Neural progenitor cell (in vitro differentiated cells): ENCODE results near the gene MYO1E. TPM values are rescaled to one million over a fixed set of nuclear protein-coding genes. Genes with fewer than 3 reads are reported as not detected.

Experiments
- DNase-seq: peaks from one replicate; pipeline ENCODE4 v3.0.0-alpha.2; 2016; ENCODE audit warnings: low spot score
- H2AFZ ChIP-seq: fragments of 200-600 bp; sonication (generic); replicated peaks from 2 replicates; pipeline ENCODE4 v1.6.1; 2016; ENCODE audit warnings: antibody characterized with exemption
- H3F3A ChIP-seq: fragments of 200-600 bp; sonication (generic); 2 replicates; pipeline ENCODE4 v1.6.1; 2016; ENCODE audit warnings: antibody characterized with exemption, low read depth
- H3K27ac ChIP-seq: fragments of 200-600 bp; sonication (generic); 2 replicates; pipeline ENCODE4 v1.5.1; 2016; ENCODE audit warnings: mild to moderate bottlenecking
- H3K27me3 ChIP-seq: fragments of 200-600 bp; sonication (generic); 2 replicates; pipeline ENCODE4 v1.6.1; 2016; ENCODE audit warnings: mild to moderate bottlenecking, moderate library complexity
- H3K36me3 ChIP-seq: fragments of 200-600 bp; sonication (generic); 2 replicates; pipeline ENCODE4 v1.5.1; 2016
- H3K4me1 ChIP-seq: fragments of 200-600 bp; sonication (generic); 2 replicates; pipeline ENCODE4 v1.6.1; 2016; ENCODE audit warnings: mixed run types
- H3K4me2 ChIP-seq: fragments of 200-600 bp; sonication (generic); 2 replicates; pipeline ENCODE4 v1.6.1; 2016
- H3K4me3 ChIP-seq: fragments of 200-600 bp; sonication (generic); 2 replicates; pipeline ENCODE4 v1.5.1; 2016
- H3K79me2 ChIP-seq: fragments of 200-600 bp; sonication (generic); 2 replicates; pipeline ENCODE4 v1.6.1; 2016; ENCODE audit warnings: low read depth
- H3K9ac ChIP-seq: fragments of 200-600 bp; sonication (generic); 2 replicates; pipeline ENCODE4 v1.6.1; 2016
- H3K9me3 ChIP-seq: fragments of 200-600 bp; sonication (generic); 2 replicates; pipeline ENCODE4 v1.5.1; 2016; ENCODE audit warnings: low read depth
- H4K20me1 ChIP-seq: fragments of 200-600 bp; sonication (generic); 2 replicates; pipeline ENCODE4 v1.6.1; 2016; ENCODE audit warnings: low read depth
- H3K27ac Mint-ChIP-seq: 3 replicates; pipeline ENCODE4 v1.8.0; 2021; ENCODE audit warnings: mixed read lengths
- H3K27me3 Mint-ChIP-seq: 2 replicates; pipeline ENCODE4 v1.8.0; 2022; ENCODE audit warnings: low read depth, mild to moderate bottlenecking, inconsistent platforms, moderate library complexity, mixed read lengths; ENCODE audit not compliant: insufficient read depth
- H3K36me3 Mint-ChIP-seq: 3 replicates; pipeline ENCODE4 v1.8.0; 2021; ENCODE audit warnings: mixed read lengths
- H3K4me1 Mint-ChIP-seq: 3 replicates; pipeline ENCODE4 v1.8.0; 2021; ENCODE audit warnings: mixed read lengths
- H3K4me3 Mint-ChIP-seq: 3 replicates; pipeline ENCODE4 v1.8.0; 2021; ENCODE audit warnings: mild to moderate bottlenecking, moderate library complexity, mixed read lengths
- H3K9me3 Mint-ChIP-seq: 3 replicates; pipeline ENCODE4 v1.8.0; 2020; ENCODE audit warnings: mixed read lengths
- CTCF ChIP-seq: fragments of 200-600 bp; sonication (generic); IDR thresholded peaks from 2 replicates; pipeline ENCODE4 v1.5.1; 2017; ENCODE audit warnings: antibody characterized with exemption, mild to moderate bottlenecking
- EZH2 ChIP-seq: fragments of 200-600 bp; sonication (generic); IDR thresholded peaks from 2 replicates; pipeline ENCODE4 v1.6.1; 2017; ENCODE audit warnings: antibody characterized with exemption, mild to moderate bottlenecking, moderate library complexity
- EZH2phosphoT487 ChIP-seq: fragments of 200-600 bp; sonication (generic); IDR thresholded peaks from 2 replicates; pipeline ENCODE4 v1.6.1; 2017; ENCODE audit warnings: antibody characterized with exemption
- total RNA-seq: library from RNA; depleted of rRNA; stranded (reverse); fragments of >200 nt; gene quantifications from 2 replicates; pipeline ENCODE4 v1.2.3, GENCODE V29; 2015; ENCODE audit warnings: low replicate concordance

MYO1E gene
- total RNA-seq, 1 donor from 2014 or later = 49.7 TPM

DNA sequence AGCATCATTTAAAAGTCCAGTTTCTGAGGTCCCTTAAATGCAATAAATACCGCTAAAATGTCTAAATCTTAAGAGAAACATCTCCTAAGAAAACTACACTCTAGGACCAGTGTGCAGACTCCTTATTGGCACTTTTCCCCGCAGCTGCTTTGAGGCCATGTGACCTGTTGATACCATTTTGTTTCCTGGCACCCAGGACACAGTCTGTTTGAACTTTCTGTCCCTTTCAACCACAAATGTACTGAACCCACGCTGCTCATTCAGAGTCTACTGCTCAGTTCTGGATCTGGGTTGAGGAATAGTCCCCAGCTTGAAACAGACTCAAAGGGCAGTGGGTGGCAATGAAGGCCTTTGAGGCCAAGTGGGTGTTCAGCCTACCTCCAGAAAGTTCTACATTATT lies 148.9 kb downstream of the MYO1E start:
- Histone ChIP-seq H3F3A (no peaks in the 10 kb centered on the region), H3K27me3 (no peaks in the 10 kb centered on the region), H3K27ac (no peak overlapping the region), H3K4me3 (no peak overlapping the region), H3K4me2 (no peak overlapping the region), H3K9ac (no peak overlapping the region), H3K4me1 (no peaks in the 10 kb centered on the region), H3K9me3 (no peaks in the 10 kb centered on the region), H3K36me3 (no peaks in the 10 kb centered on the region), H4K20me1 (no peaks in the 10 kb centered on the region), H3K79me2 (no peaks in the 10 kb centered on the region), H2AFZ (no peak overlapping the region)
- no peak overlapping the region for H3K27ac Mint-ChIP-seq
- peaks cover 13% of the 10 kb centered on the region for H3K36me3 Mint-ChIP-seq
- DNase-seq = no peak
- no peak overlapping the region for H3K4me3 Mint-ChIP-seq
- peaks cover 5% of the 10 kb centered on the region for H3K4me1 Mint-ChIP-seq
- TF ChIP-seq CTCF = no peak
- no peaks in the 10 kb centered on the region for H3K9me3 Mint-ChIP-seq
- H3K27me3 Mint-ChIP-seq = no peaks in the 10 kb centered on the region

DNA sequence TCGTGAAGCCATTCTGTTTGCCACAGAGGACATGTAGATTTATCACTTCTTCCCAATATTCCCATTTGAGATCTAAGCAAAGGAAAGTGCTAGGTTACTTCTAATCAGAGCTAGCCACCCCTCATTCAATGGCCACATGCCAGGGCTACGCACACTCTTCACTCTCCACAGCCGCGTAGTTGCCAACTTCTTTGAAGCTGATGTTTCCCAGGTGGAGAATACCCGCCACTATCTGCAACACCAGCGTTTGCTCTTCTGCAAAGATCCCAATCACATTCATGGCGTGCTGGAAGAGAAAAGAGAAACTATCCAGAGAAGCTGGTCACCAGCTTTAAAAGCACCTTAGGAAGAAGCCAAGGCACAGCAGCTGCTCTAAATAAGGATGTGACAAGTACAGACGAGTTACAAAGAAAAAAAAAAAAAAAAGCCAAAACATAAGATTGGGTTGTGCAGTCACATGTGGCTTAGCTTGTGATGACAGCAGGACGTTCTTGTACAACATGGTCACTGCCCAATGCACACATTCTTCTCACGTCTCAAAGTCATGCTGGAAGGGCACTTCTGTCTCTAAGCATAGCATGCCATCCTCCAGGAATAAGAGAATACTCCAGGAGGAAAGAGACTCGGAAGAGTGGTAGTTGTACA lies 149.6 kb downstream of the MYO1E start:
- no peaks in the 10 kb centered on the region for H3K27me3 ChIP-seq
- H3F3A ChIP-seq = no peaks in the 10 kb centered on the region
- H3K4me1 ChIP-seq = no peaks in the 10 kb centered on the region
- Mint-ChIP-seq H3K27me3 (no peaks in the 10 kb centered on the region), H3K4me1 (peaks cover 5% of the 10 kb centered on the region), H3K9me3 (no peaks in the 10 kb centered on the region), H3K27ac (no peak overlapping the region), H3K36me3 (peaks cover 13% of the 10 kb centered on the region), H3K4me3 (no peak overlapping the region)
- no peak overlapping the region for H2AFZ ChIP-seq
- H3K79me2 ChIP-seq = no peaks in the 10 kb centered on the region
- H3K9me3 ChIP-seq = no peaks in the 10 kb centered on the region
- H3K9ac ChIP-seq = no peak overlapping the region
- H4K20me1 ChIP-seq = no peaks in the 10 kb centered on the region
- TF ChIP-seq CTCF (no peak), EZH2 (no peak), EZH2phosphoT487 (no peak)
- no peak overlapping the region for H3K27ac ChIP-seq
- no peak overlapping the region for H3K4me3 ChIP-seq
- DNase-seq = no peak
- no peaks in the 10 kb centered on the region for H3K36me3 ChIP-seq
- H3K4me2 ChIP-seq = no peak overlapping the region

GRCh38 chr15:59221511-59222505 lies 150.9 kb downstream of the MYO1E start:
- no peaks in the 10 kb centered on the region for H3F3A ChIP-seq
- no peaks in the 10 kb centered on the region for H3K9me3 ChIP-seq
- no peak overlapping the region for H3K4me3 ChIP-seq
- no peak for DNase-seq
- no peak overlapping the region for H3K27ac ChIP-seq
- no peak overlapping the region for H3K27ac Mint-ChIP-seq
- no peak for TF ChIP-seq EZH2phosphoT487
- no peak for TF ChIP-seq CTCF
- TF ChIP-seq EZH2 = no peak
- H3K4me2 ChIP-seq = no peak overlapping the region
- peaks cover 18% of the 10 kb centered on the region for H3K36me3 Mint-ChIP-seq
- H3K9ac ChIP-seq = no peak overlapping the region
- H2AFZ ChIP-seq = no peak overlapping the region
- H3K4me1 Mint-ChIP-seq = peaks cover 5% of the 10 kb centered on the region
- no peaks in the 10 kb centered on the region for H3K36me3 ChIP-seq
- H3K27me3 ChIP-seq = no peaks in the 10 kb centered on the region
- no peaks in the 10 kb centered on the region for H4K20me1 ChIP-seq
- no peaks in the 10 kb centered on the region for H3K27me3 Mint-ChIP-seq
- H3K79me2 ChIP-seq = no peaks in the 10 kb centered on the region
- H3K4me1 ChIP-seq = no peaks in the 10 kb centered on the region
- no peaks in the 10 kb centered on the region for H3K9me3 Mint-ChIP-seq
- H3K4me3 Mint-ChIP-seq = no peak overlapping the region
